Dedifferentiated amniotic fluid mesenchymal stem cell (primary cell): Measurements from ENCODE around the gene TPD52L2.
"Not testable (repeated sequence)": the region's sequence is repeated elsewhere in the genome, so short reads cannot be mapped to it uniquely, and the experiment has no call there.

Source experiments
- DNase-seq: peaks from one replicate; pipeline ENCODE4 v3.0.0-alpha.2; 2016; ENCODE audit errors: extremely low spot score

The TPD52L2 gene

GRCh38 chr20:63835021-63835858 lies 29.8 kb upstream of the TPD52L2 start:
- peak; percentile 82 for DNase-seq

- no peak for DNase-seq
These were observed 28.4 kb upstream of the TPD52L2 start for GRCh38 chr20:63836458-63837344.

GRCh38 chr20:63837479-63837878 lies 27.6 kb upstream of the TPD52L2 start:
- no peak for DNase-seq

GRCh38 chr20:63839620-63840019 lies 25.4 kb upstream of the TPD52L2 start:
- DNase-seq = no peak

GRCh38 chr20:63840405-63840828 lies 24.7 kb upstream of the TPD52L2 start:
- DNase-seq = no peak

- DNase-seq = no peak
These were observed 22.8 kb upstream of the TPD52L2 start for GRCh38 chr20:63842258-63842657.

- no peak for DNase-seq
These were observed 21.8 kb upstream of the TPD52L2 start for GRCh38 chr20:63843222-63843621.

- no peak for DNase-seq
These were observed 21.3 kb upstream of the TPD52L2 start for GRCh38 chr20:63843778-63844177.

- DNase-seq = no peak
These were observed 20.5 kb upstream of the TPD52L2 start for GRCh38 chr20:63844511-63844991.

- no peak for DNase-seq
These were observed 18.8 kb upstream of the TPD52L2 start for GRCh38 chr20:63846128-63846771.

GRCh38 chr20:63846888-63847236 lies 18.2 kb upstream of the TPD52L2 start:
- DNase-seq = no peak

GRCh38 chr20:63847237-63848002 lies 17.6 kb upstream of the TPD52L2 start:
- no peak for DNase-seq

GRCh38 chr20:63848003-63848911 lies 16.8 kb upstream of the TPD52L2 start:
- DNase-seq = no peak

GRCh38 chr20:63850689-63851547 lies 14.2 kb upstream of the TPD52L2 start:
- DNase-seq = no peak

GRCh38 chr20:63851548-63851943 lies 13.5 kb upstream of the TPD52L2 start:
- DNase-seq = not testable (repeated sequence)

GRCh38 chr20:63853733-63854068 lies 11.4 kb upstream of the TPD52L2 start:
- not testable (repeated sequence) for DNase-seq

- no peak for DNase-seq
These were observed 10.9 kb upstream of the TPD52L2 start for GRCh38 chr20:63854069-63854765.

GRCh38 chr20:63854766-63855362 lies 10.2 kb upstream of the TPD52L2 start:
- DNase-seq = no peak
